ENCODE results near the gene CR1L.

- TF ChIP-seq, protein P1, sequence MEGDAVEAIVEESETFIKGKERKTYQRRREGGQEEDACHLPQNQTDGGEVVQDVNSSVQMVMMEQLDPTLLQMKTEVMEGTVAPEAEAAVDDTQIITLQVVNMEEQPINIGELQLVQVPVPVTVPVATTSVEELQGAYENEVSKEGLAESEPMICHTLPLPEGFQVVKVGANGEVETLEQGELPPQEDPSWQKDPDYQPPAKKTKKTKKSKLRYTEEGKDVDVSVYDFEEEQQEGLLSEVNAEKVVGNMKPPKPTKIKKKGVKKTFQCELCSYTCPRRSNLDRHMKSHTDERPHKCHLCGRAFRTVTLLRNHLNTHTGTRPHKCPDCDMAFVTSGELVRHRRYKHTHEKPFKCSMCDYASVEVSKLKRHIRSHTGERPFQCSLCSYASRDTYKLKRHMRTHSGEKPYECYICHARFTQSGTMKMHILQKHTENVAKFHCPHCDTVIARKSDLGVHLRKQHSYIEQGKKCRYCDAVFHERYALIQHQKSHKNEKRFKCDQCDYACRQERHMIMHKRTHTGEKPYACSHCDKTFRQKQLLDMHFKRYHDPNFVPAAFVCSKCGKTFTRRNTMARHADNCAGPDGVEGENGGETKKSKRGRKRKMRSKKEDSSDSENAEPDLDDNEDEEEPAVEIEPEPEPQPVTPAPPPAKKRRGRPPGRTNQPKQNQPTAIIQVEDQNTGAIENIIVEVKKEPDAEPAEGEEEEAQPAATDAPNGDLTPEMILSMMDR (IDR thresholded peaks at IDR 0.05): no peak
- no peak for TF ChIP-seq POLR2A (IDR thresholded peaks at IDR 0.05)
Measured at GRCh38 chr1:207670192-207670591, 25.3 kb downstream of the CR1L start.
